RWPE1 (cell line): Measurements from ENCODE around the gene FSHR.

ENCODE experiments used
- CTCF ChIA-PET: fragments of 350-600 bp; sonication (Branson Sonifier 250); formaldehyde crosslinking; extraction: SDS; loops from one replicate; lab custom pipeline; 2021; lab: Yijun Ruan, JAX
- POLR2A ChIA-PET: fragments of 400-600 bp; formaldehyde crosslinking; extraction: SDS; loops from one replicate; lab custom pipeline; 2020; ENCODE audit warnings: antibody characterized with exemption; ENCODE audit not compliant: low non-redundant PET; lab: Yijun Ruan, JAX
- DNase-seq: peaks from one replicate; pipeline ENCODE4 v3.0.0; 2012; ENCODE audit warnings: low spot score
- H3K27ac ChIP-seq: fragments of 450-650 bp; 2 replicates; pipeline ENCODE4 v1.5.1; 2017
- CTCF ChIP-seq: fragments of 450-650 bp; conservative IDR thresholded peaks from 2 replicates; pipeline ENCODE4 v1.5.1; 2017; ENCODE audit warnings: low read depth, mild to moderate bottlenecking

The FSHR gene

GRCh38 chr2:48946449-48947048 lies 207.8 kb downstream of the FSHR start:
- peak; percentile 83 for TF ChIP-seq CTCF
- CTCF ChIA-PET: interaction anchor here (0.6 to 0.7 kb wide), 4 partner anchors 18 to 1956 kb away, joined by 3 read pairs; no protein-coding TSS in a partner anchor
- no peak overlapping the region for H3K27ac ChIP-seq
- POLR2A ChIA-PET: no interaction called here
- DNase-seq: peak; percentile 54

- H3K27ac ChIP-seq: no peak overlapping the region
- DNase-seq: no peak
- ChIA-PET CTCF (interaction anchor here (0.6 to 0.8 kb wide), 3 partner anchors 221 to 379 kb away, joined by 3 to 4 read pairs (median 3); no protein-coding TSS in a partner anchor), POLR2A (no interaction called here)
- TF ChIP-seq CTCF: no peak
Observed at GRCh38 chr2:48944956-48945355, 209.4 kb downstream of the FSHR start.

DNA sequence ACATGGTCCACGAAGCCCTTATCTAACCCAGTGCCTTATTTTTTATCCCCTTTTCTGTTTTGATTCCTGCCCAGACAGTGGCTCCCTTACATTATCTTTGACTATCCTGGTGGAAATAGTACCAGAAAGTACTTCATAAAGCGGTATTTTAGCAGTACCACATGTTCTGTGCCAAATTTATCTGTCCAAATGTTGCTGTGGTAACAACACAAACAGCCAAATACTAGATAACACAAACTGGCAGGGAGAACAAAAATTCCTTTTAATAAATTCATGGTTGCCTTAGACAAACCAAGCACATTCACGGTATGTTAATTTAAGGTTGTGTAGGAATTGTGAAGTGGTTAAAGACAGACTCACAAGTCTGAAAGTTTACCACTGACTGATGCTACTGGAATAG lies 210.9 kb downstream of the FSHR start:
- H3K27ac ChIP-seq: no peak overlapping the region
- no peak for DNase-seq
- CTCF ChIA-PET: no interaction called here
- POLR2A ChIA-PET: no interaction called here
- no peak for TF ChIP-seq CTCF

DNA sequence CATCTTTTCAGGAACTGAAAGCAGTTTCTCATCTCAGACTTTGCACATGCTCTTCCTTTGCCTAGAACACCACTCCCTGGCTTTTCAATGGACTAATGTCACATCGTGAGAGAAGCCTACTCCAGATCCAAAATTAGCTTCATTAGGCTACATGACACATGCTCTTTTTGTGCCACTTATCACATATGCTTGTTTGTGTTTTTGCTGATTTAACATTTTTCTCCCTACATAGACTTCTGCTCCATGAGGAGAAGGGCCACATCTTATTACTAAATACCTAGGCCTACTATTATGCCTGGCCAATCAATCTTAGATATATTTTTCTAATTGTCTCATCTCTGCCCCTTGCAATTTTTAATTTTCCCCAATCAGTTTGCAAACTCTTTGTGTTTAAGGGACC lies 212.4 kb downstream of the FSHR start:
- no peak overlapping the region for H3K27ac ChIP-seq
- POLR2A ChIA-PET: no interaction called here
- no peak for DNase-seq
- CTCF ChIA-PET: interaction anchor here (0.6 kb wide), 1 partner anchor 311 kb away, joined by 5 read pairs; no protein-coding TSS in a partner anchor
- TF ChIP-seq CTCF: no peak

- ChIA-PET CTCF (interaction anchor here (0.6 kb wide), 2 partner anchors 311 to 551 kb away, joined by 3 to 5 read pairs; no protein-coding TSS in a partner anchor), POLR2A (no interaction called here)
- H3K27ac ChIP-seq: no peak overlapping the region
- no peak for TF ChIP-seq CTCF
- DNase-seq: no peak
Observed at GRCh38 chr2:48941456-48941855, 212.9 kb downstream of the FSHR start.

- TF ChIP-seq CTCF: no peak
- ChIA-PET CTCF (no interaction called here), POLR2A (no interaction called here)
- DNase-seq: no peak
- H3K27ac ChIP-seq: no peak overlapping the region
Observed at GRCh38 chr2:48940606-48941005, 213.7 kb downstream of the FSHR start.
